ENCODE measurements around the gene PPP1R12C. TPM values are rescaled to one million over a fixed set of nuclear protein-coding genes. Genes with fewer than 3 reads are reported as not detected.

PPP1R12C gene
- total and polyA plus RNA-seq, 10 of the 15 experiments (the other 5 are each of a cell fraction or from before 2014, with no cell fraction given): 1.4 to 84.7 (median 20.5) TPM

GRCh38 chr19:55103190-55103589, 14.2 kb downstream of the PPP1R12C start:
- Histone ChIP-seq H3K79me2 (ENCODE audit: control insufficient read depth, insufficient read depth, low read length) (no peaks in the 10 kb centered on the region), H3K27ac (ENCODE audit: control insufficient read depth, insufficient read depth) (no peak overlapping the region), H3K36me3 (ENCODE audit: control insufficient read depth in 2 of 2, insufficient read depth in 2 of 2, low read length in 1 of 2) (peaks cover 0 to 6% of the 10 kb centered on the region in 2 experiments; a peak in 1 of 4 replicates), H3K4me1 (ENCODE audit: control insufficient read depth, insufficient read depth, low read length) (no peaks in the 10 kb centered on the region), H3K4me2 (ENCODE audit: control insufficient read depth, insufficient read depth) (no peak overlapping the region), H3K4me3 (no peak overlapping the region), H2AFZ (ENCODE audit: control insufficient read depth, low read depth, low read length) (no peak overlapping the region), H3K9ac (ENCODE audit: control insufficient read depth, insufficient read depth, low read length) (no peak overlapping the region), H3K9me3 (replicated peaks; ENCODE audit: control insufficient read depth, insufficient read depth, low read length) (no peaks in the 10 kb centered on the region; the same call in 2 of the 3 replicates), H4K20me1 (ENCODE audit: control insufficient read depth, insufficient read depth) (no peaks in the 10 kb centered on the region), H3K27me3 (replicated peaks in 1 of 2; ENCODE audit: control insufficient read depth in 2 of 2, insufficient read depth in 2 of 2, low read length in 1 of 2) (no peaks in the 10 kb centered on the region)
- ChIA-PET POLR2A (no interaction called here), RAD21 (ENCODE audit: unreplicated experiment) (no interaction called here), CTCF (interaction anchor here (1.3 kb wide), 1 partner anchor 15 kb away, joined by 3 read pairs; no protein-coding TSS in a partner anchor), SMC1A (ENCODE audit: uncharacterized antibody, unreplicated experiment) (no interaction called here)
- WGBS (ENCODE audit: insufficient coverage, insufficient replicate concordance, low lambda C conversion rate, missing lambda C conversion rate): 100% methylated on average over 9 of the region's 9 CpGs
- BruUV-seq (replicated peaks): no TSS peak
- in situ Hi-C loops (cut with MboI): no loop called here
- ATAC-seq (no peak), FAIRE-seq (no peak), DNase-seq (ENCODE audit: low read depth, low spot score) (no peak)
- no peak for TF ChIP-seq CBX3 (IDR thresholded peaks at IDR 0.05; ENCODE audit: borderline replicate concordance, low read depth)
- TF ChIP-seq YY1 (IDR thresholded peaks at IDR 0.05; ENCODE audit: low read depth, low read length): no peak
- TF ChIP-seq, protein P1, sequence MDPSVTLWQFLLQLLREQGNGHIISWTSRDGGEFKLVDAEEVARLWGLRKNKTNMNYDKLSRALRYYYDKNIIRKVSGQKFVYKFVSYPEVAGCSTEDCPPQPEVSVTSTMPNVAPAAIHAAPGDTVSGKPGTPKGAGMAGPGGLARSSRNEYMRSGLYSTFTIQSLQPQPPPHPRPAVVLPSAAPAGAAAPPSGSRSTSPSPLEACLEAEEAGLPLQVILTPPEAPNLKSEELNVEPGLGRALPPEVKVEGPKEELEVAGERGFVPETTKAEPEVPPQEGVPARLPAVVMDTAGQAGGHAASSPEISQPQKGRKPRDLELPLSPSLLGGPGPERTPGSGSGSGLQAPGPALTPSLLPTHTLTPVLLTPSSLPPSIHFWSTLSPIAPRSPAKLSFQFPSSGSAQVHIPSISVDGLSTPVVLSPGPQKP (IDR thresholded peaks at IDR 0.05; ENCODE audit: low read depth, low read length): no peak
- no peak for TF ChIP-seq NRF1 (conservative IDR thresholded peaks at IDR 0.05; ENCODE audit: low read depth, low read length)
- TF ChIP-seq NR2C2 (IDR thresholded peaks at IDR 0.05; ENCODE audit: borderline replicate concordance, control insufficient read depth, insufficient read length, low read depth): no peak
- TF ChIP-seq ZNF24 (IDR thresholded peaks at IDR 0.05): no peak
- no peak for TF ChIP-seq CEBPB (IDR thresholded peaks at IDR 0.05; ENCODE audit: borderline replicate concordance in 1 of 2, low read depth in 2 of 2, low read length in 2 of 2)
- TF ChIP-seq NFYB (IDR thresholded peaks at IDR 0.05; ENCODE audit: insufficient read depth, low read depth, low read length): no peak
- no peak for TF ChIP-seq ZNF622 (IDR thresholded peaks at IDR 0.05)
- TF ChIP-seq, protein P2, sequence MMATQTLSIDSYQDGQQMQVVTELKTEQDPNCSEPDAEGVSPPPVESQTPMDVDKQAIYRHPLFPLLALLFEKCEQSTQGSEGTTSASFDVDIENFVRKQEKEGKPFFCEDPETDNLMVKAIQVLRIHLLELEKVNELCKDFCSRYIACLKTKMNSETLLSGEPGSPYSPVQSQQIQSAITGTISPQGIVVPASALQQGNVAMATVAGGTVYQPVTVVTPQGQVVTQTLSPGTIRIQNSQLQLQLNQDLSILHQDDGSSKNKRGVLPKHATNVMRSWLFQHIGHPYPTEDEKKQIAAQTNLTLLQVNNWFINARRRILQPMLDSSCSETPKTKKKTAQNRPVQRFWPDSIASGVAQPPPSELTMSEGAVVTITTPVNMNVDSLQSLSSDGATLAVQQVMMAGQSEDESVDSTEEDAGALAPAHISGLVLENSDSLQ (IDR thresholded peaks at IDR 0.05): no peak
- no peak for TF ChIP-seq CHD1 (IDR thresholded peaks at IDR 0.05; ENCODE audit: low read depth, low read length)
- no peak for TF ChIP-seq EGR1 (IDR thresholded peaks at IDR 0.05; ENCODE audit: borderline replicate concordance in 1 of 2, low read depth in 2 of 2, low read length in 2 of 2)
- TF ChIP-seq, protein P3, sequence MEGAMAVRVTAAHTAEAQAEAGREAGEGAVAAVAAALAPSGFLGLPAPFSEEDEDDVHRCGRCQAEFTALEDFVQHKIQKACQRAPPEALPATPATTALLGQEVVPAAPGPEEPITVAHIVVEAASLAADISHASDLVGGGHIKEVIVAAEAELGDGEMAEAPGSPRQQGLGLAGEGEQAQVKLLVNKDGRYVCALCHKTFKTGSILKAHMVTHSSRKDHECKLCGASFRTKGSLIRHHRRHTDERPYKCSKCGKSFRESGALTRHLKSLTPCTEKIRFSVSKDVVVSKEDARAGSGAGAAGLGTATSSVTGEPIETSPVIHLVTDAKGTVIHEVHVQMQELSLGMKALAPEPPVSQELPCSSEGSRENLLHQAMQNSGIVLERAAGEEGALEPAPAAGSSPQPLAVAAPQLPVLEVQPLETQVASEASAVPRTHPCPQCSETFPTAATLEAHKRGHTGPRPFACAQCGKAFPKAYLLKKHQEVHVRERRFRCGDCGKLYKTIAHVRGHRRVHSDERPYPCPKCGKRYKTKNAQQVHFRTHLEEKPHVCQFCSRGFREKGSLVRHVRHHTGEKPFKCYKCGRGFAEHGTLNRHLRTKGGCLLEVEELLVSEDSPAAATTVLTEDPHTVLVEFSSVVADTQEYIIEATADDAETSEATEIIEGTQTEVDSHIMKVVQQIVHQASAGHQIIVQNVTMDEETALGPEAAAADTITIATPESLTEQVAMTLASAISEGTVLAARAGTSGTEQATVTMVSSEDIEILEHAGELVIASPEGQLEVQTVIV (IDR thresholded peaks at IDR 0.05; ENCODE audit: borderline replicate concordance, partially characterized antibody): no peak
- TF ChIP-seq GABPA (IDR thresholded peaks at IDR 0.05; ENCODE audit: low read depth): no peak
- TF ChIP-seq CHD2 (IDR thresholded peaks at IDR 0.05; ENCODE audit: borderline replicate concordance, low read depth, low read length): no peak
- TF ChIP-seq, protein P4, sequence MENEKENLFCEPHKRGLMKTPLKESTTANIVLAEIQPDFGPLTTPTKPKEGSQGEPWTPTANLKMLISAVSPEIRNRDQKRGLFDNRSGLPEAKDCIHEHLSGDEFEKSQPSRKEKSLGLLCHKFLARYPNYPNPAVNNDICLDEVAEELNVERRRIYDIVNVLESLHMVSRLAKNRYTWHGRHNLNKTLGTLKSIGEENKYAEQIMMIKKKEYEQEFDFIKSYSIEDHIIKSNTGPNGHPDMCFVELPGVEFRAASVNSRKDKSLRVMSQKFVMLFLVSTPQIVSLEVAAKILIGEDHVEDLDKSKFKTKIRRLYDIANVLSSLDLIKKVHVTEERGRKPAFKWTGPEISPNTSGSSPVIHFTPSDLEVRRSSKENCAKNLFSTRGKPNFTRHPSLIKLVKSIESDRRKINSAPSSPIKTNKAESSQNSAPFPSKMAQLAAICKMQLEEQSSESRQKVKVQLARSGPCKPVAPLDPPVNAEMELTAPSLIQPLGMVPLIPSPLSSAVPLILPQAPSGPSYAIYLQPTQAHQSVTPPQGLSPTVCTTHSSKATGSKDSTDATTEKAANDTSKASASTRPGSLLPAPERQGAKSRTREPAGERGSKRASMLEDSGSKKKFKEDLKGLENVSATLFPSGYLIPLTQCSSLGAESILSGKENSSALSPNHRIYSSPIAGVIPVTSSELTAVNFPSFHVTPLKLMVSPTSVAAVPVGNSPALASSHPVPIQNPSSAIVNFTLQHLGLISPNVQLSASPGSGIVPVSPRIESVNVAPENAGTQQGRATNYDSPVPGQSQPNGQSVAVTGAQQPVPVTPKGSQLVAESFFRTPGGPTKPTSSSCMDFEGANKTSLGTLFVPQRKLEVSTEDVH (IDR thresholded peaks at IDR 0.05; ENCODE audit: low read depth, partially characterized antibody): no peak
- TF ChIP-seq TCF12 (IDR thresholded peaks at IDR 0.05; ENCODE audit: low read depth, low read length): no peak
- no peak for TF ChIP-seq NFIC (IDR thresholded peaks at IDR 0.05; ENCODE audit: low read depth, low read length)
- intact Hi-C loops (cut with micrococcal nuclease; ENCODE audit: unreplicated experiment): no loop called here
